ENCODE measurements around the gene YAE1.

Gene YAE1

DNA sequence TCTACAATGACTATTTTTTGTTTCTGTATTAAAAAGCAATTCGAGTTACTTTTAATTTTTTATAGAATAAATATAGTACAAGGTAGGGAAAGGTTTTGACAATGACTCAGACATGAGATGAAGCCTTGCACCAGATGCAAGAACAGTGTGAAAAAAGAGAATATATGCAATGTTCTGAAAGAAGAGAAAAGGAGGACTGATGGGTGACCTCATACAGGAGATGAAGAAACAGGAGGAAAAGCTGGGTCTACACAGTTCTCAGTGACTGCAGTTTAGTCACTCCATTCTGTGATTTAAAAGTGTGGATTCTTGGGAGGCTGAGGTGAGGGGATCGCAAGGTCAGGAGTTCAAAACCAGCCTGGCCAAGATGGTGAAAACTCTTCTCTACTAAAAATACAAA, 38.3 kb upstream of the YAE1 start:
- no peak overlapping the region for H3K4me3 ChIP-seq (ENCODE audit: low read depth, low read length)
- DNase-seq (ENCODE audit: low read depth) = no peak
- TF ChIP-seq CTCF (IDR thresholded peaks at IDR 0.05; ENCODE audit: control insufficient read depth, extremely low read depth, insufficient read depth) = no peak

GRCh38 chr7:39528849-39529248, 37.4 kb upstream of the YAE1 start:
- H3K4me3 ChIP-seq (ENCODE audit: low read depth, low read length) = no peak overlapping the region
- TF ChIP-seq CTCF (IDR thresholded peaks at IDR 0.05; ENCODE audit: control insufficient read depth, extremely low read depth, insufficient read depth) = no peak
- no peak for DNase-seq (ENCODE audit: low read depth)

DNA sequence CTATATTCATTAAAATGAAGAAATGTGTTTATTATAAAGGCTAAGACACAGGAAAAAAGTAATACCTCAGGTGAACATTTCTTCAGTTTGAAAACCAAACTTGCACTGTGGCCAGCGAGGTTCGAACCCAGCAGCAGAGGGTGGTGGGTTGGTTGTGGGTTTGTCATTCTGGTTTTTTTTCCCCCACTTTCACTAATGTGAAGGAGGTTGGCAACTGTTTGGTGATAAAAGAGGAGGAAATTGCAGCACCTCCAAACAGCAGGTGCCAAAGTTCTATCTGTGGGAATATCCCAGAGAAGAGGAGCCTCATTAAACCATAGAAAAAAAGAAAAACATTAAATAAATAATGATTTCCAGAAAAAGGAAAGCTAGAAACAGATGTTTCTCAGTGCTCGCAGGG, 36.6 kb upstream of the YAE1 start:
- TF ChIP-seq CTCF (IDR thresholded peaks at IDR 0.05; ENCODE audit: control insufficient read depth, extremely low read depth, insufficient read depth) = no peak
- DNase-seq (ENCODE audit: low read depth) = no peak
- no peak overlapping the region for H3K4me3 ChIP-seq (ENCODE audit: low read depth, low read length)

GRCh38 chr7:39530971-39531370, 35.2 kb upstream of the YAE1 start:
- DNase-seq (ENCODE audit: low read depth) = no peak
- H3K4me3 ChIP-seq (ENCODE audit: low read depth, low read length) = no peak overlapping the region
- no peak for TF ChIP-seq CTCF (IDR thresholded peaks at IDR 0.05; ENCODE audit: control insufficient read depth, extremely low read depth, insufficient read depth)

DNA sequence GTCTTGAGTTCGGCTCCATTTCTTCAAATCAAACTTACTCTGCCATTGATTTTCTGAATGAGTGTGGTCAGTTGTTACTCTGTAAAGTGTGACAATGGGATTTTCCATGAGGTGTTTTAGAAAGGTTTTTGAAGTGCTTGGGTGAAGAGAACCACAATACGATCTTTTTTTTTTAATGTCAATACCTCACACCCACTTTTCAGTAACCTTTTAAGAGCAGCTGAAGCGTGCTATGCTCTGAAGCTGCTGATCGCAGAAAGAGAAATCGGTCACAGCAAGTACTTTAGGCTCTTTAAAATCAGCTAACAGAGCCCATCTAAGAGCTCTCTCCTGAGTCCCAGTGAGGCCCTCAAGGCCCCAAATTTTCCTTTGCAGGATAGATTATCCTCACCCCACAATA, 34.4 kb upstream of the YAE1 start:
- no peak for TF ChIP-seq CTCF (IDR thresholded peaks at IDR 0.05; ENCODE audit: control insufficient read depth, extremely low read depth, insufficient read depth)
- no peak for DNase-seq (ENCODE audit: low read depth)
- no peak overlapping the region for H3K4me3 ChIP-seq (ENCODE audit: low read depth, low read length)

DNA sequence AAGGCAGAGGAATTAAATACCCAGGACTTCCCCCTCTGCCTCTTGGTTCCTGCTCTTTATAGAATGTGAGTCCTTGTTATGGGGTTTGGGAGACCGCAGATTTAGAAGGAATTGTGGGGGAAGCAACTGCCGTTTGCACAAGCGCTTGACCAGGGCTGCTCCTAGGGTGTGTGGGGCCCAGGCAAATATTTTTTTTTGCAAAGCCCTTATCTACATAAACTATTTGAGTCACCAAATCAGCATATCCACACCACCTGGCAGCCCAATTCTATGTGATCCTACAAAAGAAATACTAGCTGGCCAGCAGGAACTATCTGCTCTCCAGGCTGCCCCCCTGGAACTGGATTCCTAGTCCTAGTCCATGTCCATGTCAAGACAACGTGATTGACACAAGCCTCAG, 33.4 kb upstream of the YAE1 start:
- H3K4me3 ChIP-seq (ENCODE audit: low read depth, low read length) = no peak overlapping the region
- no peak for DNase-seq (ENCODE audit: low read depth)
- TF ChIP-seq CTCF (IDR thresholded peaks at IDR 0.05; ENCODE audit: control insufficient read depth, extremely low read depth, insufficient read depth) = no peak

- no peak for DNase-seq (ENCODE audit: low read depth)
- no peak overlapping the region for H3K4me3 ChIP-seq (ENCODE audit: low read depth, low read length)
- TF ChIP-seq CTCF (IDR thresholded peaks at IDR 0.05; ENCODE audit: control insufficient read depth, extremely low read depth, insufficient read depth) = no peak
These were observed 31.6 kb upstream of the YAE1 start for GRCh38 chr7:39534599-39534998.

Data from LNCaP clone FGC (cell line).